NCI-H2029 treated with DMSO at 0.1 percent for 48 hours (cell line): ENCODE data around the gene MYOZ3.

Experiments
- DNase-seq: peaks from one replicate; lab custom pipeline; 2025; lab: John Stamatoyannopoulos, UW

Gene MYOZ3

DNA sequence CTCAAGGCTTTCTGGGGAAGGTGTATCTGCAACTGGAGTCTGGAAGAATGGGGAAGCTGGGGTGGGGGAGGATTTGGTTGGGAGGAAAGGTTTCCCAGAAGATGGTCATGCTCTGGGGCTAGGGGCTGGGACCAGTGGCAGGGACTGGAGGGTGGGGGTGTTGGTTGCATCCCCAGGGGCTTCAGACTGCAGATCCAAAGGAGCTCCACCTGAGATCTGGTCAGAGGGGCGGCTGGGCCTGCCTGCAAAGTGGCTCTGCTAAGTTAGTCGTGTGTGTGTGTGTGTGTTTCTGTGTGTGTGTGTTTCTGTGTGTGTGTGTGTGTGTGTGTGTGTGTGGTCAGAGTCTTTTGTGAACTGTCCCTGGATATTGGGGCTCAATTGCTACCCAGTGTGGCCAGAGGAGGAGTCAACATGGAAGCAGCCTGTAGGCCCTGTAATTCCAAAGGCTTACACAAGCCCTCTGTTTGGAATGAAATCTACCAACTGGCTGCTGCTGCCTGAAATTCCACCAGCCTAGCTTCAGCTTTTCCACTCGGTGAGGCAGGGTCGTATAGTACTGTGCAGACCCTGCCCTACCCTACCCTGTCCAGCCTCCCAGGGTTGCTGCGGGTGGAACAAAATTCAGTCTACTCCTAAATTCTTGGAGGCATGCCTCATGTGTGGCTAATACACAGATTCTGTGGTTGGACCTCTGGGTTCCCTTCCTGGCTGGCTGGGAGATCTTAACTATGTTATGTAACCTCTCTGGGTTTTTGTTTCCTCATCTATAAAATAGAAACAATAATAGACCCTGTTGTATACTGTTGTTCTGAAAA is 33.1 kb upstream of the MYOZ3 start:
- DNase-seq = no peak

- no peak for DNase-seq
Observed at GRCh38 chr5:150628936-150629485, 32.0 kb upstream of the MYOZ3 start.

GRCh38 chr5:150630016-150630415 is 31.0 kb upstream of the MYOZ3 start:
- no peak for DNase-seq

DNA sequence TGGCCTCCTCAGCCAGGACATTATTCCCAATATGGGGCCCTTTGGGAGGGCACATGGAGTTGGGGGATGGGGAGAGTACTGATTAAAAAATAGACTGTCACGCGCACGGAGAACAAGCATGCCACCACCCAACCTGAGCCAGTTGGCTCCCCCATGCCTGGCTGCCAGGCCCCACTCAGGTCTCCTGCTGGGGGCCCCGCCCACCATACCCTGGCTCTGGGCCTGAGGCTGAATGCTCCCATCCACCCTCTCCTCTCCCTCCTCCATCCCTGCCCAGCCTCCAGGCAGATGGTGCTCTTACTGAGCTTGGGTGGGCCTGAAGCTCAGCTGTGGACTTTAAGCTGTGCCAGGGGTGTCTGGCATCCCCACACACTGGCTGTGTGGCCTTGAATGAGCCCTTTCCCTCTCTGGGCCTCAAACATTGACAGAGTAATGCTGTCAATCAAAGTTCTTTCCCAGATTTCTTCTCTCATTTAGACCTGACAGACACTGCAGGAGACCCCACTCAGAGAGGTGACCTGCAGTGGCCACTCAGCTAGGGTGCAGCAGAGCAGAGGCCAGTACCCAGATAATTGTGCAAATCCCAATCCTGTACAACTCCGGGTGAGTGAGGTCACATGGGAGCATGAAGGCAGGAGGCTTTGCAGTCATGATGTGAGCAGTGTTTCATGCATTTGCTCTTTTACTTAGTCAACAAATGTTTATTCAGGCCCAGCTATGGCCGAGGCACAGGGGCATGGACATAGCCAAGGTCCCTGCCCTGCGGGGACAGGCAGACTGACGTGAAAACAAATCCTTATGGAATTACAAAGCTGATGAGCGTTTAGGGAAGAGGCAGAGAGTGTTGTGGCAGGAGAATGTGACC is 30.4 kb upstream of the MYOZ3 start:
- no peak for DNase-seq

DNA sequence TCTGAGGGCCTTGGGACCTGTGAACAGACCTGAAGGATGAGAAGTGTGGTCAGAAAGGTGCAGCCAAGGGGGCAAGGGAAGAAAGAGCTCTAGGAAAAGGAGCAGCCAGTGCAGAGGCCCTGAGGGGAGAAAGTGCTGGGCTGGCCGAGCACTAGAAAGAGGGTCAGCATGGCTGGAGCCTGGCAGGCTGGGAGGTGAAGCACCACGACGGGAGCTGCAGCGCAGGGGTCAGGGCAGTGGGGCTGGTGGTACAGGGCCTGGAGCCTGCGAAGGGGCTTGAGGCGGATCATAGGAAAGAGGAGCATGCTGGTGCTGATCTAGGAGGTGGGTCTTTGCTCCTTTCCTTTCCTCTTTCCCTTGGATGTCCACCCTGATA is 29.7 kb upstream of the MYOZ3 start:
- DNase-seq = no peak

- DNase-seq = no peak
Observed at GRCh38 chr5:150632305-150633160, 28.5 kb upstream of the MYOZ3 start.

- no peak for DNase-seq
Observed at GRCh38 chr5:150633429-150633828, 27.6 kb upstream of the MYOZ3 start.

DNA sequence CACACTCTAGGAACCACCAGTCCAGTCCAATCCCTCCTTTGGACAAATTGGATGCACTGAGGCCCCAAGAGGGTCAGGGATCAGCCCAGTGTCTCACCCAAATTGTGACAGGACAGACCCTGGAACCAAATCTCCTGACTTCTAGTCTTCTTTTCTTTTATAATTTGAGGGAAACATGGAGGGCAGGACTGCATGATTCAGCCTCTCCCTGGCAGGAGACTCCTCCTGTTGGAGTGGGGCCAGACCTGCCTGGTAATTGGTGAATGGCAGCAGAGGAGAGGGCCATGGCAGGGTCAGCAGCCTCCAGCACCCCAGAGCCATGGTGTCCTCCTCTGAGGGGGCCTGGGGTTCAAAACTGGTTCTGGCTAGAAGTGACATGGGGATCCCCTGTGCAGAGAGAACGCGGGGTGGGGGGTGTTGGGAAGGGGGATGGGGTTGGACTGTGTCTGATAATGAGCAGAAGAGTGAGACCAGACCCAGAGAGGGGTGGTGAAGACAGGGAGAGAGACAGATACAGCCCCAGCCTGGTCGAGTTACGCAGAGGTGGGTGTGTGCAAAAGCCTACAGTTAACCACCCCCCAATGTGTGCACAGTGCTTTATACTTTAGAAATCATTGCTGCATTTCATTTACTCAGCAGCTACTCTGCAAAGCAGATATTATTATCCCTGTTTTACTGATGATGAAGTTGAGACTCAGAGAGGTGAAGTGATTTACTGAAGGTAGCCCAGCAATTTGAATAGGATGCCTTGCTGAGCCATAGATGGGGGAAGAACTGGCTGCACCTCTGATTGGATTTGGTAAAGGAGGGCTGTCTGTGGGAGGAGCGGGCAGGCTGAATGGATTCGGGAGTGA is 24.4 kb upstream of the MYOZ3 start:
- DNase-seq = no peak

DNA sequence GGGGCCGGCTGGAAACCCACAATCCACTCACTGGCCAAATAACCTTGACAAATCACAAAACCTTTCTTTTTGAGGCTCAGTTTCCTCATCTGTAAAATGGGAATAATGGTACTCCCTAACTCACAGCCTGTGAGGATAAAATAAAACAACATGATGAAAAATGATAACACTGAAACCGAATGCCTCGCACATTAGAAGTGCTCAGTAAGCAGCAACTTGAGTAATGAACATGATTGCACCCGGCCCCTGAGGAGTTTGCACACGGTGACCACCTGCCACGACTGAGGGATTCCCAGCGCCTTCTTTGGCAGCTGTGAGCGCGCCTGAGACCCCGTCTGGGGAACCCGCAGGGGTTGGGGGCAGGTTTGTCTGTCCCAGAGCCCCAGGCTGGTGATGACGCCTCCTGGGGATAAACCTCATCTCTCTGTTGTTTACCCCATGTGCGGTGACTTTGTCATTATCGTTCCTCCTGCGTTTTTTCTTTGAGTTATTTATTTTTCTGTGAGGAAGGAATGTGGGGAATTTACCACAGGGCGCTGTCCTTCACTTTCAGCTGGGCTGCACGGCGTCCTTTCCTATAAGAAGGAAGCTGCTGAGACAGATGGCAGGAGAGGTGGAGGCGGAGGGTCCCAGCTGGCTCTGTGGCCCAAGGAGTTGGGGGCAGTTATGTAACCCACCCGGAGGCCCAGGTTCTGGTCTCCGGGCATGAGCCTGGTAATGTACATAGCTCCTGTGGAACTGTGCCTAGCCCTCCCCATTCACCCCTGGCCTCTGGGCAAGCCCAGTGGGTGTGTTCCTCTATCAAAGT is 23.6 kb upstream of the MYOZ3 start:
- DNase-seq = no peak

GRCh38 chr5:150638053-150638444 is 23.0 kb upstream of the MYOZ3 start:
- DNase-seq = no peak

DNA sequence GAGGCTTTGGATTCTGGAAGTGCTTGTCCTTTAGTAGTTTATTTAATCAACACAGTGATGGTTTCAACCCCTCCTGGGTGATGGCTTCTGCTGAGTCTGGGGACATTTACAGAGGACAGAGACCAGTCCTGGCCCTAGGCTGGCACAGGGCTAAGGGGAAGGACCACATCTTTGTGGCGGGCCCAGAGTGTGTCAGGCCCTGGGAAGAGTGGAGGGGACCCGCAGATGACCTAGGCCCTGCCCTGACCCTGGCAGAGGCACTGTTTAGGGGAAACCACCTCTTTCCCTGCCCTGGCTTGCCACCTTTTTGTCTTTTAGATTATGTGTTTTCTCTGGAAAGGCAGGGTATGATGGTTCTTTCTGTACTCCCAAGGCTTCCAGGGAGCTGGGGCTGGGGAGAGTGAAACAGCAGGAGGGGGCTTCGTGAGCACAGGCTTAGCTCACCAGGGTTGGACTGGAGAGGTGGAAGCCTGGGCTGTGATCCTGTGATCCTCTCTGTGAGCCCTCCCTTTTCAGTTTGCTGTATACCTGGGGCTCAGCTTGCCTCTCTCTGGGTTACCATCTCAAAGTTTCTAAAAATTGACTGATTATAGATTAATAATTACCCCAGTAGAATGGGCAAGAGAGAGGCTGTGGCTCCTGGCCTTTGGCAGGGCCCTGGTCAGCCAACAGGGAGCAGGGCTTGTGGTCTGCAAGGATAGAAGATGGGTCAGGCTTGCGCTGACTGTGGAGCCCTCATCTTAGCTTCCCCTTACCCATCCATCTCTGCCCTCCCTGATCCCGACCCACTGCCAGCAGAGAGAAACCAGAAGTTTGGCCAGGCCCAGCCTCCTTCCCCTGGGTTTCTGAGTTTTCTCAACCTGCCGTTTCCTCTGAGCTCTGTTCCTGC is 22.3 kb upstream of the MYOZ3 start:
- no peak for DNase-seq

DNA sequence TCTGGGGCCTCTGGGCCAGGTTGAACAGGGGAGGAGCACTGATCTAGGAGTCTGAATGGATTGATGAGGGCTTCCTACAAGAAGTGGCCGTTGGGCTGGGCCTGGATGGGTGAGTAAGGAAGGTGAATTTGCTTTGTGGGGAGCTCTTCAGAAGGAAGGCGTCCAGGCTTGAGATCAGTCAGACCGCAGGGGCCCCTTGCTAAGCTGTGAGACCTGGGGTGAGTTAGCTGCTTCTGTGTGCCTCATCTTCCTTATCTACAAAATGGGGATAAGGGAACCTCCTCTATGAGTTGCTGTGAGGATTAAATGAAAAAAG is 21.7 kb upstream of the MYOZ3 start:
- no peak for DNase-seq

- no peak for DNase-seq
Observed at GRCh38 chr5:150639751-150640150, 21.3 kb upstream of the MYOZ3 start.

DNA sequence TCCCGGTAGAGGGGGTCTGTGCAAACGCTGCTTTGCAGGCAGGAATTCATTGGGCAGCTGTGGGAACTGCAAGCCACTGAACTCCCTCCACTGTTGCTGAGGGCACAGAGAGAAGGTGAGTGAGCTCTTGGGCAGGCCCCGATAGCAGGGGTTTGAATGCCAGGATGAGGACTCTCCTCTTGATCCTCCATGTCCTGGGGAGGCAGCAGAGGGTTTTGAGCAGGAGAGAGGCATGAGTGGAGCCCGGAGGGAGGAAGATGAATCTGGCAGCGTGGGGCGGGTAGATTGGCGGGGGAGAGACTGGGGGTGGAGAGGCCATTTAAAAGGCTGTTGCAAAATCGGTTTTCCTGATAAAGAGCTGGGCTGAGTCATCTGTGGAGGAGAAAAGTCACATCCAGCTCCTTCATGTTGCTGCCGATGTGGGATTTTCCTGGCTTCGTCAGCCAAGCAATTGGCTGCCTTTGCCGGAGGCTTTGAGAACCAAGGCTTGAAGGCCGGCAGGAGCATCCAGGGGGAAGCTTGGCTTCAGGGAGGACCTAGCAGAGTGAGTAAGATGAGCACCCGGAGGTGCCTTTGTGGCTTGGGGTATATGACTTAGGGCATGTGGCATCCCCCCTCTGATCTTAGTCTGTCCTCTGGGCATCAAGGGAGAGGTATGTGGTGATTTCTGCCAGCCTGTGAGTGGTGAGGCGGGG is 20.6 kb upstream of the MYOZ3 start, which contains the start of gene SYNPO:
Gene SYNPO, plus strand, starts transcription at position 350 of the 695 bp plus-strand sequence. CDS start 7,616 bp downstream, outside the sequence.
- DNase-seq = no peak

DNA sequence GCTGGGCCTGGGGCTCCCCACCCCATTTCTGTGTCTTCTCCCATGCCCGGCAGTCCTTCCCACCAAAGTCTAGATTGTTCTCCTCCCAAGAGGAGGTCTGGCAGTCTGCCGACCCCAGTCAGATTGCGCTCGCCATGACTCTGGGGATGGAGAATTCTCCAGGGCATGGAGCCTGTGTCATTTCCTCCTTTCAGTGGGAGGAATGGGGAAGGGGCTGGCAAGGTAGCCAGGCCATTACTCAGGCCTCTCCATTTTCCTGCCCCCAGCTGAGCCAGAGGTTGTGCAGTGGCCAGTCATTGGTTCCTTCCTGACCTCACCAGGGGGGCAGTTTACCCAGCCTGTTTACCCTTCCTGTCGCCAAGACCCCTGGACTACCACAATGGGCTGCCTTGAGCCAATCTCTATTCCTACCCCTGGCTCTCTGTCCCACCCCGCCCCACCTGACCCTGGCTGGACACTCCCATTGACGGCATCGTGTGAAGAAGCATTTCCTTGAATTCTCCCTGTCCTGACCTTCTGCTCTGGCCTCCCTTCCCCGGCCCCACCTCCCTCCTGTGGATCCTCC is 20.0 kb upstream of the MYOZ3 start:
- DNase-seq = no peak

- no peak for DNase-seq
Observed at GRCh38 chr5:150641824-150642566, 19.1 kb upstream of the MYOZ3 start.

DNA sequence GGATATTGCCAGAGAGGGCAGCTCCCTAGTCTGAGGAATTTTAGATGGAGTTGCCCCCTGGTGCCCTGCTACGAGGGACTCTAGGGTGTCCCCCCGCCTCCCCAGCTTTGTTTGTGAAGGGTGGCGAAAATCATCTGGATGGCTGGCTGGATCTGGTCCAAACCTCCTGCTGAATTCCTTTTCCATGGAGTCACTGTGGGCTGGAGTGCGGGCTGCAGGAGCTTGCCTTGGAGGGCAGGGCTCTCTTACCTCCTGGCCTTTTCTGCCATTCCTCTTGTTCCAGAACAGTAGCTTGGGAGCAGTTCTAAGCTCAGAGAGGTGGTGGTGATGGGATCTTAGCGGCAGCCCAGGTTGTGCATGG is 18.5 kb upstream of the MYOZ3 start:
- no peak for DNase-seq
